BJ (cell line): ENCODE measurements around the gene GRIN3A. TPM values are rescaled to one million over a fixed set of nuclear protein-coding genes. Genes with fewer than 3 reads are reported as not detected.

ENCODE experiments used
- CTCF ChIA-PET: fragments of 350-600 bp; formaldehyde crosslinking; extraction: SDS; loops from one replicate; lab custom pipeline; 2021; ENCODE audit warnings: antibody characterized with exemption, inconsistent platforms; lab: Yijun Ruan, JAX
- POLR2A ChIA-PET: fragments of 300-600 bp; sonication (Branson Sonifier 250); formaldehyde crosslinking; extraction: SDS; loops from one replicate; lab custom pipeline; 2021; ENCODE audit warnings: antibody characterized with exemption; lab: Charles Lee
- DNase-seq: peaks from one replicate; pipeline ENCODE4 v3.0.0-alpha.2; 2011; ENCODE audit warnings: low read depth
- H3K27me3 ChIP-seq: 2 replicates; pipeline ENCODE4 v1.6.0; 2011; ENCODE audit warnings: low read length; ENCODE audit not compliant: control insufficient read depth, insufficient read depth
- H3K36me3 ChIP-seq: 2 replicates; pipeline ENCODE4 v1.5.1; 2011; ENCODE audit warnings: low read length; ENCODE audit not compliant: control insufficient read depth, insufficient read depth
- H3K4me3 ChIP-seq: 2 replicates; pipeline ENCODE4 v1.5.1; 2011; ENCODE audit warnings: low read depth, mild to moderate bottlenecking, control low read depth, low read length
- polyA plus RNA-seq: library from polyadenylated mRNA; depleted of rRNA; stranded (reverse); fragments of >200 nt; gene quantifications from 2 replicates; pipeline ENCODE4 v1.2.3, GENCODE V29; 2011
- TF ChIP-seq, protein P1 (sequence below): IDR thresholded peaks from 2 replicates; pipeline ENCODE4 v1.5.1; 2011; ENCODE audit warnings: low read depth, mild to moderate bottlenecking, control low read depth, inconsistent platforms, low read length, moderate library complexity; ENCODE audit not compliant: insufficient read depth

The GRIN3A gene
- polyA plus RNA-seq, 1 experiment, result not detected

DNA sequence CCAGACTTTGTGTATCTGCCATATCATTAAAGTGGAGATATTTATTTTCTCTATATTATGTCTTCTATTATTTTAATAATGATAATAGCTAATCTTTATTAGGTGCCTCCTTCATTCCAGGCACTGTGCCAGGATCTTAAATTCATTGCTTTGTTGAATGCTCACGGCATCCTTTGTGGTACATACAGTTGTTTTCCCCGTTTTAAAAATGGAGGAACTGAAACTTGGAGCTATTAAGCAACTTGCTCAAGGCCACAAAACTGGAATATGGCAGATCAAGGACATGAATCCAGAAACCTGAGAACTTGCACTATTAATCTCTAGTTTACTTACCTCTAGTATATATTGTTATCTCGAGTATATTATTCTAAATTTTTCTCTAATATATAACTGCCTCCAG, 102.2 kb downstream of the GRIN3A start:
- DNase-seq, result no peak
- Histone ChIP-seq H3K4me3 (no peak overlapping the region), H3K36me3 (no peaks in the 10 kb centered on the region), H3K27me3 (no peaks in the 10 kb centered on the region)
- TF ChIP-seq, protein P1, sequence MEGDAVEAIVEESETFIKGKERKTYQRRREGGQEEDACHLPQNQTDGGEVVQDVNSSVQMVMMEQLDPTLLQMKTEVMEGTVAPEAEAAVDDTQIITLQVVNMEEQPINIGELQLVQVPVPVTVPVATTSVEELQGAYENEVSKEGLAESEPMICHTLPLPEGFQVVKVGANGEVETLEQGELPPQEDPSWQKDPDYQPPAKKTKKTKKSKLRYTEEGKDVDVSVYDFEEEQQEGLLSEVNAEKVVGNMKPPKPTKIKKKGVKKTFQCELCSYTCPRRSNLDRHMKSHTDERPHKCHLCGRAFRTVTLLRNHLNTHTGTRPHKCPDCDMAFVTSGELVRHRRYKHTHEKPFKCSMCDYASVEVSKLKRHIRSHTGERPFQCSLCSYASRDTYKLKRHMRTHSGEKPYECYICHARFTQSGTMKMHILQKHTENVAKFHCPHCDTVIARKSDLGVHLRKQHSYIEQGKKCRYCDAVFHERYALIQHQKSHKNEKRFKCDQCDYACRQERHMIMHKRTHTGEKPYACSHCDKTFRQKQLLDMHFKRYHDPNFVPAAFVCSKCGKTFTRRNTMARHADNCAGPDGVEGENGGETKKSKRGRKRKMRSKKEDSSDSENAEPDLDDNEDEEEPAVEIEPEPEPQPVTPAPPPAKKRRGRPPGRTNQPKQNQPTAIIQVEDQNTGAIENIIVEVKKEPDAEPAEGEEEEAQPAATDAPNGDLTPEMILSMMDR, result no peak
- CTCF ChIA-PET, result interaction anchor here (2.2 kb wide), 1 partner anchor 11 kb away, joined by 4 read pairs; no protein-coding TSS in a partner anchor
- POLR2A ChIA-PET, result no interaction called here

DNA sequence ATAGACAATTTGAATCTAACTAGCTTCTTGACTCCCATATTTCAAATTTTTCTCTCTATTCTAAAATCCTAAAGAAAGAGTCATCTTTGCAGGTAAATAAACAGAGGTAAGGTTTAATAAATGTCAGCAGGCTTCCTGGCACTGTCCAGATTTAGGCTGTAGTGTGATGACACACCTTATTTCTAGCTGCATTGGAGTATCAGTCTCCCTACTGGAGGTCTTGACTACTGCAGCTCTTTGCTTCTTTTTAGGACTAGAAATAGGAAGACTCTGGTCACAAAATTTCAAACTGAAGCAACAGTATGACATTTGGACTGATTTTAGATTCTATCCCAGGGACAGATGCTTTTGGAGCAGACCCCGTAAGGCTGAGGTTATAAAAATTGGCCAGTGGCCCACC, 103.0 kb downstream of the GRIN3A start:
- ChIA-PET POLR2A (no interaction called here), CTCF (interaction anchor here (2.2 kb wide), 1 partner anchor 10 kb away, joined by 4 read pairs; no protein-coding TSS in a partner anchor)
- DNase-seq, result no peak
- TF ChIP-seq, protein P1, result no peak
- no peaks in the 10 kb centered on the region for H3K27me3 ChIP-seq
- no peak overlapping the region for H3K4me3 ChIP-seq
- no peaks in the 10 kb centered on the region for H3K36me3 ChIP-seq

DNA sequence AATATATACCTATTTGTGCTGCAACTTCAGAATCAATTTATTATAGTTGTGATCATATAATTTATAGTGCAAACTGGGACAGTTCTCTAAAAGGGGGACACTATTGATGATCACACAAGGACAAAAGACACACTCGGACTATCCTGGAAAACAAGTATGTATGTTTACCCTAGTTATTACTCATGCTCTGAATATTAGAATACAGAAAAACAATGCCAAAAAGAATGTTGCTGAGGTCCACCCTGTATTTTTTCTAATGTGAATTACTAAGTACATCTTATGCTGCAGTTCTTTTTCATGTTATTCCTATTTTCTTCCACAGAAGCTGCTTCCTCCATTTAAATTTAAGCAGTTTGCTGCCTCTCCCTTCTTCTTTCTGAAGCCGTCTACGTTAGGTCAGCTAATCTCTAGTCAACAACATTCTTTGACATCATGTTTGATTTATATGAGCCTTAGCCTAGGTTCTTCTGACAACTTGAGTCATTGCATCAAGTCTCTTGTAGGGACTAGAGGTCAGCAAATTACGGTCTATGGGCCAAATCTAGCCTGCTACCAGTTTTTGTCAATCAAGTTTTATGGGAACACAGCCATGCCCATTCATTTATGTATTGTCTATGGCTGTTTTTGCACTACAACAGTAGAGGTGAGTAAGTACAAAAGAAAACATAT, 103.6 kb downstream of the GRIN3A start:
- no peak for DNase-seq
- H3K36me3 ChIP-seq, result no peaks in the 10 kb centered on the region
- no peaks in the 10 kb centered on the region for H3K27me3 ChIP-seq
- ChIA-PET CTCF (interaction anchor here (2.2 kb wide), 1 partner anchor 10 kb away, joined by 4 read pairs; no protein-coding TSS in a partner anchor), POLR2A (interaction anchor here (0.6 kb wide), 1 partner anchor 945 kb away, joined by 3 read pairs; no protein-coding TSS in a partner anchor)
- TF ChIP-seq, protein P1, result no peak
- H3K4me3 ChIP-seq, result no peak overlapping the region

DNA sequence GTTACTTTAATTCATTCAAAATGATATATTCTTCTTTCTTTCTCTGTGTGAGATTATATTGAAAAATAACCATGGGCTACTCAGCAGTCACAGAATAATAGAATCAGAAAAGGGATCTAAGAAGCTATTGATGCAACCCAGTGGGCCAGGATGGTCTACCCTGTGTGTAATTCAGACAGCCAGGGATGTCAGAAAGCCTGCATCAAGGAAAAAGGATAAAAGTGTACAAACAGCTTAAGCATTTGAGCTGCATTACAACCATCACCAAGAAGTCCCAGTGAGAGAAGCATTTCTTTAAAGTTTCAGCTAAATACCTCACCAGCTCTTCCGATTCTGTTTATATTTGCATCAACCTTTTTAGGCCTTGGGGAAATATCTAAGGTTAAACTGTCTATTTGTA, 105.8 kb downstream of the GRIN3A start:
- ChIA-PET POLR2A (no interaction called here), CTCF (no interaction called here)
- no peak for DNase-seq

DNA sequence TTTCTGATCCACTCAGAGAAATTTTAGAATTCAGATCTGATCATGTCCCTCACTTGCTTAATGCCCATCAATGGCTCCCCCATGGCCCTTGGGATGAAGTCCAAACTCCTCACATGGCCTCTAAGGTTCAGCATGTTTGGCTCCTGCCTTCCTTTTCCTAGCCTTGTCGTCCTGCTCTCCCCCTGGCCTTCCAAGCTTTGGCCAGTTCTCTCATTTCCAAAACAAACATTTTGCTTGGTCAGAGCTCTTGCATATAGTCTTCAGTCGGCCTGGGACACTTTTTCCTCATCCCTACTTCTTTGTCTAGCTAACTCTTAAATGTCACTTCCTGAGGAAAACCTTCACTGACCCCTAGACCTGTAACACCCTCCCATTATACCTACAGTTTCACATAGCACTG, 106.6 kb downstream of the GRIN3A start:
- H3K36me3 ChIP-seq, result no peaks in the 10 kb centered on the region
- no peaks in the 10 kb centered on the region for H3K27me3 ChIP-seq
- CTCF ChIA-PET, result no interaction called here
- no peak for DNase-seq
- TF ChIP-seq, protein P1, result no peak
- H3K4me3 ChIP-seq, result no peak overlapping the region
- POLR2A ChIA-PET, result no interaction called here

More for the DNA sequence above, 105.8 kb downstream of the GRIN3A start:
- no peak overlapping the region for H3K4me3 ChIP-seq
- no peaks in the 10 kb centered on the region for H3K36me3 ChIP-seq
- TF ChIP-seq, protein P1, result no peak
- no peaks in the 10 kb centered on the region for H3K27me3 ChIP-seq
